ENCODE data around the gene SSC4D. TPM values are rescaled to one million over a fixed set of nuclear protein-coding genes. Genes with fewer than 3 reads are reported as not detected.
"Not testable (repeated sequence)": the region's sequence is repeated elsewhere in the genome, so short reads cannot be mapped to it uniquely, and the experiment has no call there.

The SSC4D gene
- total RNA-seq, 1 donor from 2014 or later = not detected

DNA sequence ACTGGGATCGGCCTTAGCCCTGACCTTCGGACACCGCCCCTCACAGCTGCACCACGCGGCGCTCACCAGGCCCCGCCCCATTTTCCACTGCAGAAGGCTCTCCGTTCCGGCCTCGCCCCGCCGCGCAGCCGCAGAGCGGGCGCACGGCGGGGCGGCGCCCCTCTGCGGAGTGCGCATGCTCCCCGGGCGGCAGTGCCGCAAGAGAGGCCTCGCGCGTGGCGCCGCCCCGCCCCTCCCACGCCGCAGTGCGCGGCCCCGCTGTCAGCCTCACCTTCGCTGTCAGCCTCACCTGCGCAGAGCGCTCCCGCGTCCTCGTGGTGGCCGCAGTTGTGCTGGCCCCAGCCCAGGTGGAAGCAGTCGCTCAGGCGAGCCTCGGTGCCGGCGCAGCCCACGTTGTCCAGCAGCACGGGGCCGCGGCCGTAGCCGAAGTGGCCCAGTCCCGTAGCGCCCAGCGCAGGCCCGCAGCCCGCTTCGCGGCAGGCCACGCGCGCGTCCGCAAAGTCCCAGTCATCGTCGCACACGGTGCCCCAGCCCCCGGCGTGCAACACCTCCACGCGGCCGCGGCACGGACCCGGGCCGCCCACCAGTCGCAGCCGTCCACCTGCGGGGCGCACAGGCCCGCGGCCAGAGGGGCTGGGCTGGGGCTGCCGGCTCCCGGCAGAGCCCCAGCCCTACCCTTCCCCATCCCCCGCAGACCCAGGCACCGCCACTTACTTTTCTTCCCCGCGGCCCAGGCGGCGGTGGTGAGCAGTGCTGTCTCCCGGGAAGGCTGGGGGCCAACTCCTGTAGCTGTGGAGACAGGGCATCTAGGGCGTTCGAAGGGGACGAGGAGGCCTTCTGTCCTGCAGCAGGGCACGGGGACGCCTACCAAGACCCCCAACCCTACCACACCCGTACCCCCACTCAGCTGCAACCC lies 16.1 kb downstream of the SSC4D start:
- Histone ChIP-seq H3K27me3 (no peaks in the 10 kb centered on the region), H3K27ac (peak overlapping the region; percentile 91), H3K36me3 (no peaks in the 10 kb centered on the region), H3K9me3 (no peaks in the 10 kb centered on the region), H3K4me3 (peak overlapping the region; percentile 63 to 69), H3K4me1 (peaks cover 31% of the 10 kb centered on the region)
- intact Hi-C loops (cut with DNase I) = no loop called here
- TF ChIP-seq POLR2AphosphoS5 (IDR thresholded peaks at IDR 0.05; ENCODE audit: insufficient read depth in 1 of 2, low read depth in 1 of 2) (peak; percentile 10 to 82), POLR2A (IDR thresholded peaks at IDR 0.05) (peak in 1 of 2 donors; percentile 81)
- TF ChIP-seq, protein P1, sequence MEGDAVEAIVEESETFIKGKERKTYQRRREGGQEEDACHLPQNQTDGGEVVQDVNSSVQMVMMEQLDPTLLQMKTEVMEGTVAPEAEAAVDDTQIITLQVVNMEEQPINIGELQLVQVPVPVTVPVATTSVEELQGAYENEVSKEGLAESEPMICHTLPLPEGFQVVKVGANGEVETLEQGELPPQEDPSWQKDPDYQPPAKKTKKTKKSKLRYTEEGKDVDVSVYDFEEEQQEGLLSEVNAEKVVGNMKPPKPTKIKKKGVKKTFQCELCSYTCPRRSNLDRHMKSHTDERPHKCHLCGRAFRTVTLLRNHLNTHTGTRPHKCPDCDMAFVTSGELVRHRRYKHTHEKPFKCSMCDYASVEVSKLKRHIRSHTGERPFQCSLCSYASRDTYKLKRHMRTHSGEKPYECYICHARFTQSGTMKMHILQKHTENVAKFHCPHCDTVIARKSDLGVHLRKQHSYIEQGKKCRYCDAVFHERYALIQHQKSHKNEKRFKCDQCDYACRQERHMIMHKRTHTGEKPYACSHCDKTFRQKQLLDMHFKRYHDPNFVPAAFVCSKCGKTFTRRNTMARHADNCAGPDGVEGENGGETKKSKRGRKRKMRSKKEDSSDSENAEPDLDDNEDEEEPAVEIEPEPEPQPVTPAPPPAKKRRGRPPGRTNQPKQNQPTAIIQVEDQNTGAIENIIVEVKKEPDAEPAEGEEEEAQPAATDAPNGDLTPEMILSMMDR (IDR thresholded peaks at IDR 0.05) = no peak
- peak in 1 of 2 donors; percentile 93 for DNase-seq (ENCODE audit: extremely low spot score in 2 of 2)

- intact Hi-C loops (cut with DNase I) = no loop called here
- H3K4me1 ChIP-seq = peaks cover 28% of the 10 kb centered on the region
- H3K36me3 ChIP-seq = no peaks in the 10 kb centered on the region
- H3K27ac ChIP-seq = peak overlapping the region; percentile 91
- TF ChIP-seq, protein P1 (IDR thresholded peaks at IDR 0.05) = no peak
- TF ChIP-seq POLR2AphosphoS5 (IDR thresholded peaks at IDR 0.05; ENCODE audit: insufficient read depth in 1 of 2, low read depth in 1 of 2) = no peak
- no peak for TF ChIP-seq POLR2A (IDR thresholded peaks at IDR 0.05)
- peak overlapping the region; percentile 63 to 69 for H3K4me3 ChIP-seq
- no peaks in the 10 kb centered on the region for H3K9me3 ChIP-seq
- H3K27me3 ChIP-seq = no peaks in the 10 kb centered on the region
- DNase-seq (ENCODE audit: extremely low spot score in 2 of 2) = no peak
These were observed 16.9 kb downstream of the SSC4D start for GRCh38 chr7:76392531-76393115.

DNA sequence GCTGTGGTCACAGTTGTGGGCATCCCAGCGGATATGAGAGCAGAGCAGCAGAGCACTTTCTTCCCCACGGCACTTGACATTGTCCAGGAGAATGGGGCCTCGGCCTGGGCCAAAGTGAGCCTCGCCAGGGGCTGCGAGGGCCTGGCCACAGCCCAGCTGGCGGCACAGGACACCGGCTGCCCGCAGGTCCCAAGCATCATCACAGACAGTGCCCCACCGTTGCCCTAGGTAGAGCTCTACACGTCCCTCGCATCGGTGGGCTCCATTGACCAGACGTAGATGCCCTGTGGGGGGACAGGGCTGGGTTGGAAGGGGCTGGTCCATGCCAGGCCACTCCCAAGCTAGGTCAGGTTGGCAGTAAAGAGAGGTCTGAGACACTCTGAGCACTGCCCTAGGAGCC lies 19.4 kb downstream of the SSC4D start:
- Histone ChIP-seq H3K27ac (no peak overlapping the region), H3K4me3 (no peak overlapping the region), H3K36me3 (no peaks in the 10 kb centered on the region), H3K9me3 (no peaks in the 10 kb centered on the region), H3K4me1 (peaks cover 20% of the 10 kb centered on the region), H3K27me3 (no peaks in the 10 kb centered on the region)
- TF ChIP-seq POLR2AphosphoS5 (IDR thresholded peaks at IDR 0.05; ENCODE audit: insufficient read depth in 1 of 2, low read depth in 1 of 2) = no peak
- TF ChIP-seq, protein P1 (IDR thresholded peaks at IDR 0.05) = no peak
- TF ChIP-seq POLR2A (IDR thresholded peaks at IDR 0.05) = no peak
- intact Hi-C loops (cut with DNase I) = no loop called here
- DNase-seq (ENCODE audit: extremely low spot score in 2 of 2) = no peak

- intact Hi-C loops (cut with DNase I); H3K4me3 ChIP-seq; H3K9me3 ChIP-seq: not testable (repeated sequence)
These were observed 21.7 kb downstream of the SSC4D start for GRCh38 chr7:76387789-76388188.

GRCh38 chr7:76386691-76387260 lies 22.7 kb downstream of the SSC4D start:
- intact Hi-C loops (cut with DNase I) = no loop called here
- no peaks in the 10 kb centered on the region for H3K27me3 ChIP-seq
- no peaks in the 10 kb centered on the region for H3K9me3 ChIP-seq
- H3K27ac ChIP-seq = no peak overlapping the region
- no peak overlapping the region for H3K4me3 ChIP-seq
- peaks cover 9% of the 10 kb centered on the region for H3K4me1 ChIP-seq
- TF ChIP-seq, protein P1 (IDR thresholded peaks at IDR 0.05) = no peak
- no peak for TF ChIP-seq POLR2A (IDR thresholded peaks at IDR 0.05)
- no peak for TF ChIP-seq POLR2AphosphoS5 (IDR thresholded peaks at IDR 0.05; ENCODE audit: insufficient read depth in 1 of 2, low read depth in 1 of 2)
- DNase-seq (ENCODE audit: extremely low spot score in 2 of 2) = no peak
- no peaks in the 10 kb centered on the region for H3K36me3 ChIP-seq

More at GRCh38 chr7:76387789-76388188, 21.7 kb downstream of the SSC4D start:
- H3K36me3 ChIP-seq; DNase-seq (ENCODE audit: extremely low spot score in 2 of 2); H3K27ac ChIP-seq; H3K27me3 ChIP-seq: not testable (repeated sequence)
- peaks cover 14% of the 10 kb centered on the region for H3K4me1 ChIP-seq

Data from vagina (tissue), 2 donors.